IMR-90 (cell line): ENCODE results near the gene NPTX1. TPM values are rescaled to one million over a fixed set of nuclear protein-coding genes. Genes with fewer than 3 reads are reported as not detected.

ENCODE experiments used
- ATAC-seq: fragments of 200-7000 bp; cut with Tn5 transposase; 2 replicates; pipeline ENCODE4 v1.9.1; 2020; ENCODE audit warnings: low read depth, mild to moderate bottlenecking, moderate library complexity
- BruUV-seq: library from RNA; stranded (reverse); fragments of 400-500 nt; replicated peaks from 2 replicates; lab custom pipeline; 2021; lab: Mats Ljungman, UMichigan
- CTCF ChIA-PET: fragments of 300-600 bp; formaldehyde crosslinking; extraction: SDS; loops from one replicate; lab custom pipeline; 2021; ENCODE audit warnings: antibody characterized with exemption; lab: Yijun Ruan, JAX
- POLR2A ChIA-PET: fragments of 300-600 bp; sonication (Branson Sonifier 250); formaldehyde crosslinking; loops from one replicate; lab custom pipeline; 2022; ENCODE audit warnings: antibody characterized with exemption; ENCODE audit not compliant: unreplicated experiment; lab: Charles Lee
- DNase-seq: peaks from one replicate; pipeline ENCODE4 v3.0.0; 2013
- H2AFZ ChIP-seq: replicated peaks from 2 replicates; pipeline ENCODE3; 2013; ENCODE audit warnings: low read length, mild to moderate bottlenecking; ENCODE audit not compliant: poor library complexity
- H2AK5ac ChIP-seq: 2 replicates; pipeline ENCODE4 v1.6.1; 2013; ENCODE audit warnings: low read depth, low read length, inconsistent platforms
- H2AK9ac ChIP-seq: replicated peaks from 2 replicates; pipeline ENCODE3; 2013; ENCODE audit warnings: mild to moderate bottlenecking, low read depth, low read length, moderate library complexity; ENCODE audit not compliant: poor library complexity
- H2BK120ac ChIP-seq: 2 replicates; pipeline ENCODE4 v1.6.1; 2013; ENCODE audit warnings: low read depth, low read length, inconsistent platforms
- H2BK15ac ChIP-seq: 3 replicates; pipeline ENCODE4 v1.6.1; 2013; ENCODE audit warnings: low read depth, low read length, inconsistent platforms
- H2BK20ac ChIP-seq: 2 replicates; pipeline ENCODE4 v1.6.1; 2013; ENCODE audit warnings: low read depth, mild to moderate bottlenecking, inconsistent platforms, low read length, moderate library complexity
- H2BK5ac ChIP-seq: 2 replicates; pipeline ENCODE4 v1.6.1; 2013; ENCODE audit warnings: mild to moderate bottlenecking, low read depth, low read length, inconsistent platforms; ENCODE audit not compliant: poor library complexity, severe bottlenecking
- H3K14ac ChIP-seq: replicated peaks from 2 replicates; pipeline ENCODE4 v1.6.1; 2013; ENCODE audit warnings: low read depth, low read length, inconsistent platforms
- H3K18ac ChIP-seq: 2 replicates; pipeline ENCODE4 v1.6.1; 2013; ENCODE audit warnings: low read depth, low read length, control low read depth
- H3K23ac ChIP-seq: 2 replicates; pipeline ENCODE4 v1.6.1; 2013; ENCODE audit warnings: low read depth, low read length, inconsistent platforms
- H3K27ac ChIP-seq: 2 replicates; pipeline ENCODE4 v1.5.1; 2013; ENCODE audit warnings: mild to moderate bottlenecking, control low read depth, low read length; ENCODE audit not compliant: insufficient read depth
- H3K27me3 ChIP-seq: 2 replicates; pipeline ENCODE4 v1.6.1; 2013; ENCODE audit warnings: low read length; ENCODE audit not compliant: control insufficient read depth, insufficient read depth
- H3K36me3 ChIP-seq: 2 replicates; pipeline ENCODE4 v1.6.1; 2013; ENCODE audit warnings: low read length, mixed read lengths; ENCODE audit not compliant: control insufficient read depth, insufficient read depth
- H3K4ac ChIP-seq: 2 replicates; pipeline ENCODE4 v1.6.1; 2013; ENCODE audit warnings: low read depth, low read length, inconsistent platforms
- H3K4me1 ChIP-seq: 2 replicates; pipeline ENCODE4 v1.6.1; 2013; ENCODE audit warnings: low read length, mixed read lengths; ENCODE audit not compliant: control insufficient read depth, insufficient read depth
- H3K4me2 ChIP-seq: 2 replicates; pipeline ENCODE4 v1.6.1; 2013; ENCODE audit warnings: low read depth, mild to moderate bottlenecking, control low read depth, low read length, moderate library complexity
- H3K4me3 ChIP-seq: 2 replicates; pipeline ENCODE4 v1.5.1; 2013; ENCODE audit warnings: low read depth, mild to moderate bottlenecking, control low read depth, low read length, moderate library complexity; ENCODE audit not compliant: insufficient read depth
- H3K56ac ChIP-seq: 2 replicates; pipeline ENCODE4 v1.6.1; 2013; ENCODE audit warnings: low read length, inconsistent platforms; ENCODE audit not compliant: insufficient read depth; ENCODE audit errors: extremely low read depth
- H3K79me1 ChIP-seq, 2 experiments: 2 replicates each; pipeline ENCODE4 v1.6.1; 2013; ENCODE audit warnings: low read length in 2 of 2, inconsistent platforms in 1 of 2, low read depth in 1 of 2
- H3K9ac ChIP-seq: 2 replicates; pipeline ENCODE4 v1.6.1; 2013; ENCODE audit warnings: low read depth, low read length, control low read depth
- H3K9me1 ChIP-seq: 2 replicates; pipeline ENCODE4 v1.6.1; 2013; ENCODE audit warnings: low read length, inconsistent platforms; ENCODE audit not compliant: insufficient read depth
- H3K9me3 ChIP-seq: 2 replicates; pipeline ENCODE4 v1.6.1; 2013; ENCODE audit warnings: low read length; ENCODE audit not compliant: control insufficient read depth, insufficient read depth
- H4K20me1 ChIP-seq: 2 replicates; pipeline ENCODE4 v1.6.1; 2013; ENCODE audit warnings: low read length, inconsistent platforms; ENCODE audit not compliant: insufficient read depth
- H4K5ac ChIP-seq: 2 replicates; pipeline ENCODE4 v1.6.1; 2013; ENCODE audit warnings: mild to moderate bottlenecking, low read depth, low read length, control low read depth
- H4K8ac ChIP-seq, 2 experiments: 2 replicates each; pipeline ENCODE4 v1.6.1; 2013; ENCODE audit warnings: low read depth in 2 of 2, low read length in 2 of 2, control low read depth in 1 of 2, inconsistent platforms in 1 of 2
- H4K91ac ChIP-seq: 2 replicates; pipeline ENCODE4 v1.6.1; 2013; ENCODE audit warnings: low read depth, low read length, inconsistent platforms; ENCODE audit not compliant: insufficient read depth
- MAFK ChIP-seq: IDR thresholded peaks from 2 replicates; pipeline ENCODE4 v1.6.1; 2012; ENCODE audit warnings: low read depth, low read length, improper control_type of control experiment
- MXI1 ChIP-seq: IDR thresholded peaks from 2 replicates; pipeline ENCODE4 v1.6.1; 2012; ENCODE audit warnings: low read depth, mild to moderate bottlenecking, low read length, moderate library complexity, borderline replicate concordance
- NFE2L2 ChIP-seq: fragments of 150-350 bp; IDR thresholded peaks from 2 replicates; pipeline ENCODE4 v1.6.1; 2016; ENCODE audit warnings: low read depth, mild to moderate bottlenecking, low read length
- RCOR1 ChIP-seq: IDR thresholded peaks from 2 replicates; pipeline ENCODE4 v1.6.1; 2012; ENCODE audit warnings: mild to moderate bottlenecking, low read length, improper control_type of control experiment; ENCODE audit not compliant: insufficient replicate concordance
- SMC3 ChIP-seq: fragments of 150-350 bp; IDR thresholded peaks from 2 replicates; pipeline ENCODE4 v1.6.1; 2016; ENCODE audit warnings: low read depth, mild to moderate bottlenecking, antibody characterized with exemption, low read length, moderate library complexity
- WGBS, 2 experiments: methylation state at CpG; one replicate each; pipeline versions ENCODE4 v1.1.5 to v1.1.7; 2013; ENCODE audit warnings: missing lambda C conversion rate in 2 of 2; ENCODE audit not compliant: insufficient read length in 1 of 2; ENCODE audit errors: extremely low coverage in 2 of 2; 5-methylcytosine and 5-hydroxymethylcytosine counted together
- dilution Hi-C: fragments of 300-500 bp; cut with HindIII; formaldehyde crosslinking; loops from one replicate; pipeline ENCODE4 v1.14.3; 2018; ENCODE audit warnings: low sequenced_read_pairs; ENCODE audit not compliant: unreplicated experiment
- in situ Hi-C: fragments of 300-500 bp; cut with MboI; formaldehyde crosslinking; loops from 3 replicates; pipeline ENCODE4 v1.14.3; 2019; ENCODE audit warnings: low sequenced_read_pairs, inconsistent platforms, mixed read lengths
- intact Hi-C: fragments of 100-400 bp; cut with micrococcal nuclease; formaldehyde crosslinking; loops from 2 replicates; pipeline ENCODE4 v1.10.0; 2022
- polyA plus RNA-seq, 3 experiments: library from polyadenylated mRNA; depleted of rRNA; stranded (reverse); fragments of >200 nt; gene quantifications; 2 replicates each; pipeline ENCODE4 v1.2.3, GENCODE V29; 2012; ENCODE audit warnings: low replicate concordance in 1 of 3
- total RNA-seq: library from RNA; depleted of rRNA; stranded (reverse); fragments of >200 nt; gene quantifications from 2 replicates; pipeline ENCODE4 v1.2.3, GENCODE V29; 2012

The NPTX1 gene
- total and polyA plus RNA-seq, 2 of the 4 experiments (the other 2 are of a cell fraction), result 20.8 to 39.5 TPM

DNA sequence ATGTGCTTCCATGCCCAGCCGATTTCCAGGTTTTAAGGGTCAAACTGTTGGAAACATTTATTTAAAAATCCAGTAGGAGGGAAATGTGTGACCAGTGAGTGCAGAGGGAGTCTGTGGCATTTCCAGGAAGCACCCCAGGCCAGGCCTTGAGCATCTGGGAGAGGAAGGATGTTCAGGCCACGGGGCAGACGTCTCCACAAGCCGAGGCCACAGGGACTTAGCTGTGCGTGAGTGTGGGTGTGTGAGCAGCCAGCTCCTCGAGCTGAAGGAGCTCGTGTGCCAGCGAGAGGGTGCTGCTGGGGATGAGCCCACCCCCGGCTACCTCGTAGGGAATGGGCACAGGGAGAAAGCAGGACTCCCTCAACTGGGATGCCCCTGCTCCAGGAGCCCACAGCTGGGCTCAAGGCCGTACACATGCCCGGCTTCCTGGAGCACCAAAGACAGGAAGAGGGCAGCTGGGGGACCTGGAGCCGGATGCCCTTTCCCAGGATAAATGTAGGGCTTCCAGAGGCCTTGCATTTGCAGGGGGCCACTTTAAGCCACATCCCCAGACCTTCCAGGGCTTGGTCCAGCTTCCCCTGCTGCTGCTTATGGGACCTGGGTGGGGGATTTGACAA lies 12.5 kb downstream of the NPTX1 start:
- BruUV-seq, result no TSS peak
- H3K36me3 ChIP-seq, result peaks cover 2% of the 10 kb centered on the region; the same call in 1 of the 2 replicates
- no peak overlapping the region for H3K4me2 ChIP-seq
- H4K91ac ChIP-seq, result no peak overlapping the region
- H3K23ac ChIP-seq, result no peak overlapping the region
- H2BK5ac ChIP-seq, result no peak overlapping the region
- no peak overlapping the region for H4K5ac ChIP-seq
- in situ Hi-C loops (no loop called here), dilution Hi-C loops (no loop called here), intact Hi-C loops (no loop called here)
- H3K9me1 ChIP-seq, result no peaks in the 10 kb centered on the region
- H3K18ac ChIP-seq, result no peak overlapping the region
- H3K4me3 ChIP-seq, result no peak overlapping the region
- peak overlapping the region; percentile 11 for H2AK9ac ChIP-seq
- no peak overlapping the region for H2BK20ac ChIP-seq
- peaks cover 4% of the 10 kb centered on the region; the same call in 1 of the 2 replicates for H4K20me1 ChIP-seq
- no peak overlapping the region for H3K4ac ChIP-seq
- POLR2A ChIA-PET, result no interaction called here
- no peak for ATAC-seq
- H3K4me1 ChIP-seq, result no peaks in the 10 kb centered on the region
- H3K27me3 ChIP-seq, result peaks cover 22% of the 10 kb centered on the region; the same call in 1 of the 2 replicates
- no peak overlapping the region for H3K27ac ChIP-seq
- H2BK120ac ChIP-seq, result no peak overlapping the region
- H4K8ac ChIP-seq, result no peak overlapping the region
- WGBS, 2 experiments, result 81% methylated on average over 3 of the region's 13 CpGs; no CpG with 5 or more reads in 1 of the 2 experiments
- no peak overlapping the region for H2AFZ ChIP-seq
- H2AK5ac ChIP-seq, result no peak overlapping the region
- no peak overlapping the region for H3K56ac ChIP-seq
- H3K14ac ChIP-seq, result no peak overlapping the region
- TF ChIP-seq SMC3 (no peak), MXI1 (no peak), MAFK (no peak), NFE2L2 (no peak), RCOR1 (no peak)
- DNase-seq, result no peak
- H2BK15ac ChIP-seq, result no peak overlapping the region
- no peaks in the 10 kb centered on the region for H3K9me3 ChIP-seq
- H3K9ac ChIP-seq, result no peak overlapping the region
- H3K79me1 ChIP-seq, result no peaks in the 10 kb centered on the region
- CTCF ChIA-PET, result no interaction called here
